ENCODE data around the gene FGF4.

The FGF4 gene, protein sequence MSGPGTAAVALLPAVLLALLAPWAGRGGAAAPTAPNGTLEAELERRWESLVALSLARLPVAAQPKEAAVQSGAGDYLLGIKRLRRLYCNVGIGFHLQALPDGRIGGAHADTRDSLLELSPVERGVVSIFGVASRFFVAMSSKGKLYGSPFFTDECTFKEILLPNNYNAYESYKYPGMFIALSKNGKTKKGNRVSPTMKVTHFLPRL

DNA sequence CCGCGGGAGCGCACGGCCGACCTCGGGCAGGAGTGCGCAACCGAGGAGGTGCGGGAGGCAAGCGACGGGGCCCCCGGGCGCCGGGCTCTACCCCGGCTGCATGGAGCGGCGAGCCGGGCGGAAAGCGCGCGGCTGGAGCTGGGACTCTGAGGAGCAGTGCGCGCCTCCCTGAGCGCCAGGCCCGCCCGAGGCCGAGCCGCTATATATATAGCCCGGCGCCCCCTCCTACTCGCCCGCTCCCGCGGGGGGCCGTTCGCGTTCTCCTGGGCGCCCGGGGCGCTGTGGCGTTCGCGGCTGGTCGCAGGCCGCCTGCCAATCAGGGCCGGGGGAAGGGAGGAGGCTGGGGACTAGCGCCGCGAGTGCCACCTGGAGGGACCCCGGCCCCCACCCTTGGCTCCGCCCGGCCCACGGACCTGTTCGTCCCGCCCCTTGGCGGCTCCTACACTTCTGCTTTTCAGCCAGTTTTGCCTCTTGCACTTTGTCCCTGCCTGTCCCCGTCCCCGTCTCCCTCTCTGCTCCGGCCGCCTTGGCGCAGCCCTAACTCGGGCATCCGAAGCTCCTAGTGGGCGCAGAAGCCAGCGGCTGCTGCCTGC, at the start of gene FGF4:
Gene FGF4, minus strand, starts transcription at position 179 of the 593 bp plus-strand sequence. CDS start 257 bp downstream, outside the sequence.
- DNase-seq (ENCODE audit: low read depth in 2 of 2): no peak

DNA sequence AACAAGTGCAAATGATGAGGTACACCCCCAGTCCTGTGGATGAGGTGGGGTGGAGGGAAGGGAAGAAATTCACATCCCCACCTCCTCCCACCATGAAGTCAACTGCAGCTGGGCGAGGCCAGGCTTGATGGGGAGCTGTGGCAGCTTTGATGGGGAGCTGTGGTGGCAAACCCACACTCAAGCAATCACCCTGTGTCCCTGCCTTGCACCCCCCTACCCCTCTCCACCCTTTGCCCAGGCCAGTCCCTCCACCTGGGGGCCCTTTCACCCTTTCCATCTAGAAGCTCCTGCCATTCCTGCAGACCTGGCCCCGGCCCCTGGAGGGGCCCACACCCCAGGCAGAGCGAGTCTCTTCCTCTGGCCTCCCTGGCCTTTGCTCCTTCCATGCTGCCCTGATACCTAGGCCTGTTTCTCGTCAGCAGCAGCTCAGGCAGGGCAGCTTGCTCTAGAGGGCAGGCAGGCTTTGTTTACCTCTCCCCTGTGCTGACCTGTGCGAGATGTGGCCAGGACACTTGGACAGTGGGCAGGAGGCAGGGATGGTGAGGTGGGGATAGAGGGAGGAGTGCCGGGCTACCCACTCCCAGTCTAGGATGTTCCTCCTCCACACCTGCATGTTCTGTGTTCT, 48.6 kb upstream of the FGF4 start:
- no peak for DNase-seq (ENCODE audit: low read depth in 2 of 2)

DNA sequence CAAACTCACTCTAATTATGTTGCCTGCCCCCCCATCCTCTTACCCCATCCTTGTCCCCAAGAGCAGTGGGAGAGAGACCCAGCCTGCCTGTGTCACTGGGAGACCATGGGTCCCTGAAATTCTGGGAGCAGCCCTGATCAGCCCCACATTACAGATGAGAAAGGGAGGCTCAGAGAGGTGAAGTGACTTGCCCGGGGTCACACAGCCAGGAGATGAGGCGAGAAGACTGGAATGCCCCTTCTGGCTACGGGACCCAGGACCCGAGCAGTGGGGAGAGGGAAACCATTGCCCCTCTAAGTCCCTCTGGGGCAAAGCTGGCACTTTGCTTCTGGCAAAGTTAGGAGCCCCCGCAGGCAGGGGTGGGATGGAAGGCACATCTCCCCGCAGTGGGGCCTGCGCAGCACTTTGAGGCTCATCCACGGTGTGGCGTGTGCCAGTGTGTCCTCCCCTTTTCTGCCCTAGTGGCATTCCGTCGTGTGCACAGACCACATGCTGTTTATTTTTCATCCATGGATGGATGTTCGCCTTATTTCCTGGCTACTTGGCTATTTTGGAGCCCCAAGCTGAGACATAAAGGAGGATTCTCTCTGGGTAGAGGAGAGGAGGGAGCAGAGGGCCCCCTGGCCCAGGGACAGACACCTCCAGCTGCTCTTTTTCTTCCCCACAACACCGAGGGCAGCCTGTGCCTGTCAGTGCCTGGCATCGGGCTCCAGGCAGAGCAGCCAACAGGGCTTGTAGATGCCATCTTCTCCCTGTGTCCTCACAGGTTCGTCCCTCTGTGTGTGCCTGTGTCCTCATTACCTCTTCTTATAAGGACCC, 47.7 kb upstream of the FGF4 start:
- no peak for DNase-seq (ENCODE audit: low read depth in 2 of 2)

DNA sequence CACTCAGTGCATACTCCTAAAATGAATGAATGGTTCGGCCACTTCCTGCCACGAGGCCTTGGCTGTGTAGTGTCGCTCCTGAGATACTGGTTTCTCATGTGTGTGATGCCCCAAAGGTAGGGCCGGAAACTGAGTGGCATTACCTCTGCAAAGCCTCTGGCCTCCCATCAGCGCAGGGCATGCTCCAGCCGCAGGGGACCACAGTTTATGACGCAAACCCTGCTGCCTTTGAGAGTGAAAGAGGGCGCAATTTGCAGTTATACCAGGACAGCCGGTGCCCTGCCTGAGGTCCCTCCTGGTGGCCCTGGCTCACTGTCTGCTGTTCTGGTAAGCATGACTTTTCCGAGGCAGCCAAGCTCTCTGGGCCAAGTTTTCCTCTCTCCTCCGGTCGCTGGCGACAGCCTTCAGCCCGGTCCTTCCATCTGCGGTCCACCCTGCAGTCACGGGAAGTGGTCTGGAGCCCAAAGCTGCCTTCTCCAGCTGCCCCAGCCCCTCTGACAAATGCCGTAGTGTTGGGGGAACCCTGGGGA, 46.4 kb upstream of the FGF4 start:
- DNase-seq (ENCODE audit: low read depth in 2 of 2): no peak

- DNase-seq (ENCODE audit: low read depth in 2 of 2): no peak
Measured at GRCh38 chr11:69820441-69820840, 45.3 kb upstream of the FGF4 start.

DNA sequence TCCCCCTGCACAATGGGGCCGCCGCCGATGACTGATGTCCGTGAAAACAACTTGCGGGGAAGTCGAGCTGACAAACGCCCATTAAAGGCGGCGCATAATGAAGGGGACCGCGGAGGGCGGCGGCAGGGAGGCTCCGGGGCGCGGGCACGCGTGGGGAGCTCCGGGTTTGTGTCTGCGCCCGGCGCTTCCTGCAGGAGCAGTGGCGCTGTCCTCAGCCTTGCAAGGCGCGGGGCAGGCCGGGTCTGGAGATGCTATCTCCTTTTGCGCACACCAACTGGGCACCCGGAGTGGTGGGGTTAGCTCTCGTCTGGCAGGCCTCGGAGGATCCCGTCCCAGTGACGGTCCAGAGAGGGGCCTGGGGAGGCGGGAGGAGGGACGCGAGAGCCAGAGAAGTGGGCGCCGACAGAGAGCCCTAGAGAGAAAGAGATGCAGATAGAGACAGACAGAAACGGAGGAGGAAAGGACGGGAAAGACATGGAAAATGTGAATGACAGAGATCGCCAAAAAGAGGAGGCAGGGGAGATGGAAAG, 44.5 kb upstream of the FGF4 start:
- no peak for DNase-seq (ENCODE audit: low read depth in 2 of 2)

GRCh38 chr11:69818603-69819441, 43.7 kb upstream of the FGF4 start, which contains the start of gene FGF3:
Gene FGF3 (minus strand): TSS chr11:69819416. CDS start chr11:69818933, 483 bp downstream.
- DNase-seq (ENCODE audit: low read depth in 2 of 2): no peak

DNA sequence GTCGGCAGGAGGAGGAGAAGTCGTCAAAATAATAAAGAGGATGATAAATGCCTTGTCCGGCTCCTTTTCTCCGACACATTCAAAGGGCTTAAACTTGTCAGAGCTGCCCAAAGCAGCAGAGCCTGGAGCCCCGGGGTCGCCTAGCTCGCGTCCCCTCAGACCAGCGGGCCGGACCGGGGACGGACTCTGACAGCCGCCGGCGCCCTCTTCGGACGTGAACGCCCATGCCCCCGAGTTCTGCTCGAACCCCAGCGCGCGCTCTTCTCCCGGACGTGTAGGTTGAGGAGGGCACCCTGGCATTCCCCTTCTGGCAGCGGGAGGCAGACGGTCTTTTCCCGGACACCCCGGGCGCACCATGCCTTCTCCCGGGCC, 43.1 kb upstream of the FGF4 start:
- no peak for DNase-seq (ENCODE audit: low read depth in 2 of 2)

DNA sequence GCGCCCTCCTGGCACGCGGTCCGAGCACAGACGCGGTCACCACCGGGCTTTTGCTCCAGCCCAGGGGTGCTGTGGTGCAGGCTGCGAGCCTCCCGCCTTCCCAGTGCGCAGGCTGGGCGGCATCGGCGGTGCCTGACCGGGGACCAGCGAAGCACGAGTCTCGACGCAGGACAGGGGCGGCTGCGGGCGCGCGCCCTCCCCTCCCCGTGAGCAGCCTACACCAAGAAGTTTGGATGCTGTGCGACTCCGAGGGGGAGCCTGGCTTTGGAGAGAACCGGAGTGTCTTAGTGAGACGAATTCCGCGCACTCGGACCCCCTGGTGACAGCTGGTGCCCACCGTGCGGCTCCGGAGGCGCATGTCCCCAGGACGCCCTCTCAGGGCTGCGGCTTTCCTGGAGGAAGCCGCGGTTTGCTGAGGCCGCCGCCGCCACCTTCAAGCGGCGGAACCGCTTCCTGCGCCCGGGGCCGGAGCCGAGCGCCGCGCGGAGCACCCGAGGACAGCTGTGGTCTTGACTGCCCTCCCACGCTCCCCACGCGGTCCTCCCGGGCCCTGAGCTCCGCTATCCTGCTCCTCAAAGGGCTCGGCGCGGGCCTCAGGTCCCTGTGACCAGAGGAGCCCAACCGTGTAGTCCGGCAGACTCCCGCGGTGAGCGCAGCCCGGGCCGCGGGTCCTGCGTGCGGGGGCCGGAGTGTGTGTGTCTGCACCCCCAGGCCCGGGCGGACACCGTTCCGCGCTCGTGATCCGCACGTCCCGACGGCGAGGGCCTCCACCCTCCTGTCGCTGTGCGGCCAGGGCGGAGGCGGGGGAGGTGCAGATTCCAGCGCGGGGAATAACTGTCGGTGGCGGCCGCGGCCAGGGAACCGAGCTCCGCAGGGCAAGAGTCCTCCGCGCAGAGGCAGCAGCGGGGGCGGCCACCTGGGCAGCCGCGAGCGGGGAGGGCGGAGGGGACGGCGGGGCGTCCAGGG, 42.4 kb upstream of the FGF4 start:
- DNase-seq (ENCODE audit: low read depth in 2 of 2): no peak

GRCh38 chr11:69816671-69817070, 41.5 kb upstream of the FGF4 start:
- no peak for DNase-seq (ENCODE audit: low read depth in 2 of 2)

- DNase-seq (ENCODE audit: low read depth in 2 of 2): no peak
Measured at GRCh38 chr11:69815973-69816372, 40.8 kb upstream of the FGF4 start.

- no peak for DNase-seq (ENCODE audit: low read depth in 2 of 2)
Measured at GRCh38 chr11:69814902-69815301, 39.8 kb upstream of the FGF4 start.

DNA sequence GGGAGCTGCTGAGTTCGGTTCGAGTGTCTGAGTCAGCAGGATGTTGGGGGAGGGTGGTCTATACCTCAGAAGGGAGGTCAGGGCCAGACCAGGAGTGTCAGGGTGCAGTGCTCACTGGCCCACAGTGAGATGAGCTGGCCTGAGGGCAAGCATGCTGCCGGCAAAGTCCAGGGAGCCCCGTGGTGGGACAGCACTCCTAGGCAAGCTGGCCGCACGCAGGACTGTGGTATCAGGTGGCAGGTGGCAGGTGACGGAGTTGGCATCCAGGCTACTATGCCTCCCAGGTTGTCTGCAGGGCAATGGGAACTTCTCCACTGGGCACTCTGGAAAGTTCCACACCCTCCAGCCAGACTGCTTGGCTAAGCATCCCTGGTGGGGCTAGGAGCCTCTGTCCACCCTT, 39.3 kb upstream of the FGF4 start:
- no peak for DNase-seq (ENCODE audit: low read depth in 2 of 2)

GRCh38 chr11:69813839-69814238, 38.7 kb upstream of the FGF4 start:
- DNase-seq (ENCODE audit: low read depth in 2 of 2): no peak

DNA sequence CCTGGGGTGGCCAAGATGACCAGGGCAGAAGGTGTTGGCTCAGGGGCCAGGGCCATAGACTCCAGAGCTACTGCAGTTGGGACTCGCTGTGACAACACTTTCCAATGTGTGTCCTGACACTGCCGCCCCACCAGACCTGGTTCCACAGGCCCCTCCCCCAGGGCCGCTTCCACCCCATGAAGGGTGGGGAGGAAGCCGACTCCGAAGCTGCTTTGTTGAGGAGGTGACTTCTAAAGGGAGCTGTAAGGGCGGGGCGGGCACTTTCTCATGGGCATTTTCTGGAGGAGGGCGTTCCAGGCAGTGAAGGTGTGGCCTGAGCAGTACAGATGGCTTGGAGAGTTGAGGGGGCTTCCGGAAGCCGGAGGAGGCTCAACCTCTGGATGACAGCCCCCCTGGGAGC, 37.8 kb upstream of the FGF4 start:
- no peak for DNase-seq (ENCODE audit: low read depth in 2 of 2)

- no peak for DNase-seq (ENCODE audit: low read depth in 2 of 2)
Measured at GRCh38 chr11:69812256-69812655, 37.1 kb upstream of the FGF4 start.

GRCh38 chr11:69811431-69811830, 36.3 kb upstream of the FGF4 start:
- no peak for DNase-seq (ENCODE audit: low read depth in 2 of 2)

- no peak for DNase-seq (ENCODE audit: low read depth in 2 of 2)
Measured at GRCh38 chr11:69810289-69811118, 35.4 kb upstream of the FGF4 start.

DNA sequence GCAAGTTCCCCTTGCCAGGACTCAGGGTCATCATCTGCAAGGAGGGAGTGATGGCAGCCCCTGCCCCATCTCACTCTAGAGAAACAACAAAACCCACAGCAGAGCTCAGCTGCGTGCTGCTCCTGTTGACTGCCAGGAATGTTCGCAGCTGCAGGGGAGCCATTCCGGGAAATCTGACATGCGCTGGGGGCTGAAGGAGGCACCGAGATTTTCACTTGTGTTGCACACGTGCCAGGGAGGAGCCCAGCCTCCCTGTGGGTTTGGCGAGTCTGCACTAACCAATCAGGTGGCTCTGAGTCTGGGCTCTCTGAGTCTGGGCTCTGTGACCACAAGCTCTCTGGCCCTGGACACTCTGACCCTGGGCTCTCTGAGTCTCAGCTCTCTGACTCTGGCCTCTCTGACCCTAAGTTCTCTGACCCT, 33.5 kb upstream of the FGF4 start:
- no peak for DNase-seq (ENCODE audit: low read depth in 2 of 2)
